ENCODE results near the gene SLC35F5. TPM values are rescaled to one million over a fixed set of nuclear protein-coding genes. Genes with fewer than 3 reads are reported as not detected.
"Not testable (repeated sequence)": the region's sequence is repeated elsewhere in the genome, so short reads cannot be mapped to it uniquely, and the experiment has no call there.

The SLC35F5 gene
- total RNA-seq, 2 donors from 2014 or later = 37.1 to 39.0 TPM

DNA sequence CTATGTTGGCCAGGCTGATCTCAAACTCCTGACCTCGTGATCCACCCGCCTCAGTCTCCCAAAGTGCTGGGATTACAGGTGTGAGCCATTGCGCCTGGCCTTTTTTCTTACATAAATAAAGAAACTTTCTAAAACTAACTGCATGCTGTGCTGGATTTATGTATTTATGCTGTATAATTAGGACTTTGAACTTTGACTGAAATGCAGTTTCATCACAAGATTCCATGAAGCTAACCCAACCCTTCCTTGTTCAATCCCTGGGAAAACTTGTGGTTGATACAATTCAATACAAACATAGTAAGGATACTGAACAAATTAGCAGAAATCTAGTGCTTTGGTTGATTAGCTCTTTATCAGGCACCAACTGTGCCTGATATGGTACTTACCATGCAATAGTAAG, 20.9 kb upstream of the SLC35F5 start:
- TF ChIP-seq, protein P1, sequence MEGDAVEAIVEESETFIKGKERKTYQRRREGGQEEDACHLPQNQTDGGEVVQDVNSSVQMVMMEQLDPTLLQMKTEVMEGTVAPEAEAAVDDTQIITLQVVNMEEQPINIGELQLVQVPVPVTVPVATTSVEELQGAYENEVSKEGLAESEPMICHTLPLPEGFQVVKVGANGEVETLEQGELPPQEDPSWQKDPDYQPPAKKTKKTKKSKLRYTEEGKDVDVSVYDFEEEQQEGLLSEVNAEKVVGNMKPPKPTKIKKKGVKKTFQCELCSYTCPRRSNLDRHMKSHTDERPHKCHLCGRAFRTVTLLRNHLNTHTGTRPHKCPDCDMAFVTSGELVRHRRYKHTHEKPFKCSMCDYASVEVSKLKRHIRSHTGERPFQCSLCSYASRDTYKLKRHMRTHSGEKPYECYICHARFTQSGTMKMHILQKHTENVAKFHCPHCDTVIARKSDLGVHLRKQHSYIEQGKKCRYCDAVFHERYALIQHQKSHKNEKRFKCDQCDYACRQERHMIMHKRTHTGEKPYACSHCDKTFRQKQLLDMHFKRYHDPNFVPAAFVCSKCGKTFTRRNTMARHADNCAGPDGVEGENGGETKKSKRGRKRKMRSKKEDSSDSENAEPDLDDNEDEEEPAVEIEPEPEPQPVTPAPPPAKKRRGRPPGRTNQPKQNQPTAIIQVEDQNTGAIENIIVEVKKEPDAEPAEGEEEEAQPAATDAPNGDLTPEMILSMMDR (conservative IDR thresholded peaks at IDR 0.05) = no peak
- H3K27ac Mint-ChIP-seq = no peak overlapping the region
- no peak for DNase-seq
- Histone ChIP-seq H3K4me1 (ENCODE audit: control insufficient read depth, insufficient read depth, low read length) (no peaks in the 10 kb centered on the region), H3K9me3 (ENCODE audit: control insufficient read depth, low read length) (no peaks in the 10 kb centered on the region), H3K36me3 (ENCODE audit: control insufficient read depth, insufficient read depth, low read length) (no peaks in the 10 kb centered on the region), H3K27ac (ENCODE audit: low read depth, low read length) (no peak overlapping the region), H3K27me3 (ENCODE audit: control insufficient read depth, insufficient read depth, low read length, poor library complexity, severe bottlenecking) (no peaks in the 10 kb centered on the region), H3K4me3 (ENCODE audit: low read length) (no peak overlapping the region), H3K9ac (ENCODE audit: extremely low read depth, low read length, poor library complexity, severe bottlenecking) (no peak overlapping the region)
- WGBS, 2 experiments (ENCODE audit: insufficient coverage in 1 of 2, insufficient read length in 1 of 2) = 93 to 100% methylated on average over 1 to 3 of the region's 3 CpGs
- no peaks in the 10 kb centered on the region for H3K4me1 Mint-ChIP-seq
- no peaks in the 10 kb centered on the region for H3K27me3 Mint-ChIP-seq (ENCODE audit: insufficient read depth)
- no peaks in the 10 kb centered on the region for H3K36me3 Mint-ChIP-seq (ENCODE audit: low read depth)
- H3K9me3 Mint-ChIP-seq = no peaks in the 10 kb centered on the region
- H3K4me3 Mint-ChIP-seq = no peak overlapping the region

- H3K4me1 Mint-ChIP-seq = no peaks in the 10 kb centered on the region
- H3K9me3 ChIP-seq (ENCODE audit: control insufficient read depth, low read length) = no peaks in the 10 kb centered on the region
- H3K27ac ChIP-seq (ENCODE audit: low read depth, low read length) = no peak overlapping the region
- no peak overlapping the region for H3K9ac ChIP-seq (ENCODE audit: extremely low read depth, low read length, poor library complexity, severe bottlenecking)
- no peak for DNase-seq
- 88 to 90% methylated on average over 3 to 4 of the region's 4 CpGs for WGBS, 2 experiments (ENCODE audit: insufficient coverage in 1 of 2, insufficient read length in 1 of 2)
- H3K27me3 ChIP-seq (ENCODE audit: control insufficient read depth, insufficient read depth, low read length, poor library complexity, severe bottlenecking) = no peaks in the 10 kb centered on the region
- no peaks in the 10 kb centered on the region for H3K4me1 ChIP-seq (ENCODE audit: control insufficient read depth, insufficient read depth, low read length)
- no peak overlapping the region for H3K4me3 Mint-ChIP-seq
- H3K36me3 Mint-ChIP-seq (ENCODE audit: low read depth) = no peaks in the 10 kb centered on the region
- H3K27ac Mint-ChIP-seq = no peak overlapping the region
- no peaks in the 10 kb centered on the region for H3K36me3 ChIP-seq (ENCODE audit: control insufficient read depth, insufficient read depth, low read length)
- no peak overlapping the region for H3K4me3 ChIP-seq (ENCODE audit: low read length)
- no peaks in the 10 kb centered on the region for H3K27me3 Mint-ChIP-seq (ENCODE audit: insufficient read depth)
- TF ChIP-seq, protein P1 (conservative IDR thresholded peaks at IDR 0.05) = no peak
- no peaks in the 10 kb centered on the region for H3K9me3 Mint-ChIP-seq
Measured at GRCh38 chr2:113776949-113777348, 20.5 kb upstream of the SLC35F5 start.

GRCh38 chr2:113774616-113775015, 18.2 kb upstream of the SLC35F5 start:
- H3K27me3 ChIP-seq (ENCODE audit: control insufficient read depth, insufficient read depth, low read length, poor library complexity, severe bottlenecking); H3K27ac ChIP-seq (ENCODE audit: low read depth, low read length); H3K4me3 ChIP-seq (ENCODE audit: low read length); DNase-seq; H3K9ac ChIP-seq (ENCODE audit: extremely low read depth, low read length, poor library complexity, severe bottlenecking); H3K36me3 ChIP-seq (ENCODE audit: control insufficient read depth, insufficient read depth, low read length); H3K27me3 Mint-ChIP-seq (ENCODE audit: insufficient read depth); H3K4me1 ChIP-seq (ENCODE audit: control insufficient read depth, insufficient read depth, low read length); H3K4me1 Mint-ChIP-seq; H3K36me3 Mint-ChIP-seq (ENCODE audit: low read depth); H3K9me3 Mint-ChIP-seq; H3K27ac Mint-ChIP-seq; H3K9me3 ChIP-seq (ENCODE audit: control insufficient read depth, low read length); H3K4me3 Mint-ChIP-seq: not testable (repeated sequence)
- 91% methylated on average over 3 of the region's 6 CpGs; no CpG with 5 or more reads in 1 of the 2 experiments for WGBS, 2 experiments (ENCODE audit: insufficient coverage in 1 of 2, insufficient read length in 1 of 2)

- TF ChIP-seq, protein P1 (conservative IDR thresholded peaks at IDR 0.05) = no peak
- WGBS, 2 experiments (ENCODE audit: insufficient coverage in 1 of 2, insufficient read length in 1 of 2) = 79% methylated on average over 3 of the region's 3 CpGs; no CpG with 5 or more reads in 1 of the 2 experiments
- no peaks in the 10 kb centered on the region for H3K27me3 Mint-ChIP-seq (ENCODE audit: insufficient read depth)
Measured at GRCh38 chr2:113770929-113771328, 14.5 kb upstream of the SLC35F5 start.

More at GRCh38 chr2:113770929-113771328, 14.5 kb upstream of the SLC35F5 start:
- Mint-ChIP-seq H3K36me3 (ENCODE audit: low read depth) (no peaks in the 10 kb centered on the region), H3K4me3 (no peak overlapping the region), H3K4me1 (no peaks in the 10 kb centered on the region), H3K27ac (no peak overlapping the region), H3K9me3 (peaks cover 2% of the 10 kb centered on the region)
- no peak overlapping the region for H3K4me3 ChIP-seq (ENCODE audit: low read length)
- H3K27ac ChIP-seq (ENCODE audit: low read depth, low read length) = no peak overlapping the region
- no peaks in the 10 kb centered on the region for H3K4me1 ChIP-seq (ENCODE audit: control insufficient read depth, insufficient read depth, low read length)
- H3K27me3 ChIP-seq (ENCODE audit: control insufficient read depth, insufficient read depth, low read length, poor library complexity, severe bottlenecking) = no peaks in the 10 kb centered on the region
- H3K9me3 ChIP-seq (ENCODE audit: control insufficient read depth, low read length) = no peaks in the 10 kb centered on the region
- DNase-seq = peak; percentile 66
- H3K36me3 ChIP-seq (ENCODE audit: control insufficient read depth, insufficient read depth, low read length) = no peaks in the 10 kb centered on the region
- no peak overlapping the region for H3K9ac ChIP-seq (ENCODE audit: extremely low read depth, low read length, poor library complexity, severe bottlenecking)
